Karpas-422 (cell line): ENCODE data around the gene ATP8B4. TPM values are rescaled to one million over a fixed set of nuclear protein-coding genes. Genes with fewer than 3 reads are reported as not detected.

ENCODE experiments used
- DNase-seq: peaks from one replicate; pipeline ENCODE4 v3.0.0-alpha.2; 2015
- H2AFZ ChIP-seq: fragments of 200-600 bp; sonication (generic); 2 replicates; pipeline ENCODE4 v1.6.1; 2014; ENCODE audit warnings: antibody characterized with exemption, low read length, mixed read lengths
- H3K27ac ChIP-seq: fragments of 200-600 bp; sonication (generic); 2 replicates; pipeline ENCODE4 v1.5.1; 2014; ENCODE audit warnings: mild to moderate bottlenecking, low read length, moderate library complexity
- H3K27me3 ChIP-seq: fragments of 200-600 bp; sonication (generic); 2 replicates; pipeline ENCODE4 v1.6.1; 2014; ENCODE audit warnings: low read length, mixed read lengths
- H3K36me3 ChIP-seq: fragments of 200-600 bp; sonication (generic); 2 replicates; pipeline ENCODE4 v1.6.1; 2014; ENCODE audit warnings: low read length, mixed read lengths; ENCODE audit not compliant: insufficient read depth
- H3K4me1 ChIP-seq: fragments of 200-600 bp; sonication (generic); 2 replicates; pipeline ENCODE4 v1.6.1; 2014; ENCODE audit warnings: mild to moderate bottlenecking, low read length, mixed read lengths
- H3K4me2 ChIP-seq: fragments of 200-600 bp; sonication (generic); 2 replicates; pipeline ENCODE4 v1.6.1; 2014; ENCODE audit warnings: low read length, low read depth, mild to moderate bottlenecking; ENCODE audit not compliant: poor library complexity, severe bottlenecking
- H3K4me3 ChIP-seq: fragments of 200-600 bp; sonication (generic); 2 replicates; pipeline ENCODE4 v1.5.1; 2014; ENCODE audit warnings: mild to moderate bottlenecking, antibody characterized with exemption, low read length, mixed read lengths
- H3K79me2 ChIP-seq: fragments of 200-600 bp; sonication (generic); 2 replicates; pipeline ENCODE4 v1.6.1; 2014; ENCODE audit warnings: mild to moderate bottlenecking, low read length, mixed read lengths
- H3K9ac ChIP-seq: fragments of 200-600 bp; sonication (generic); 2 replicates; pipeline ENCODE4 v1.6.0; 2014; ENCODE audit warnings: low read length
- H3K9me2 ChIP-seq: fragments of 200-600 bp; sonication (generic), shearing (Covaris generic); replicated peaks from 2 replicates; pipeline ENCODE4 v1.6.0; 2014; ENCODE audit warnings: mild to moderate bottlenecking, low read length, moderate library complexity; ENCODE audit not compliant: insufficient read depth
- H3K9me3 ChIP-seq: fragments of 300-700, 200-600 bp; sonication (generic); 2 replicates; pipeline ENCODE4 v1.6.1; 2014; ENCODE audit warnings: low read length, mixed read lengths
- H4K20me1 ChIP-seq: fragments of 200-600 bp; sonication (generic); 2 replicates; pipeline ENCODE4 v1.6.1; 2014; ENCODE audit warnings: mild to moderate bottlenecking, antibody characterized with exemption, low read length, low read depth; ENCODE audit not compliant: insufficient read depth
- total RNA-seq: library from RNA; depleted of rRNA; stranded (reverse); fragments of >200 nt; shearing (Covaris generic); gene quantifications from 2 replicates; pipeline ENCODE4 v1.2.3, GENCODE V29; 2014; ENCODE audit warnings: low replicate concordance

Gene ATP8B4
- total RNA-seq, 1 experiment from 2014 or later = not detected

DNA sequence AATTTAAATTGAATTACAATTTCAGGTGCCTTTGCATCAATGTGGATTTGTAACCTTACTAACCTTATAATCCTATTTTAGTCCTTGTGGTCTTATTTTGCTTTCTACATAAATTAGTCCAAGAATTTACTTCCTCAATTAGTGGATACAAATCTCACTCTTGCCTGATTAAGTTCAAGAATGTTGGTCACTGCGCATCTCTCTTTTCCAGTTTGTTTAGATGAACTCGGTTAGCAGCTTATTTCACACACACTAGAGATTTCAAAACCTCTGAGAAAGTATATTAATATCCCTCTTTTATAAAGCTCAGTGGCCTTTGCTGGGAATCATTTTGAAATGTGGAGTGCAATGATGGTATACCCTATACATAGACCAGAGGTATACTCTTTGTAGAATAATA lies 254.8 kb downstream of the ATP8B4 start:
- Histone ChIP-seq H3K9ac (no peak overlapping the region), H3K9me3 (no peaks in the 10 kb centered on the region), H3K4me3 (no peak overlapping the region), H3K79me2 (no peaks in the 10 kb centered on the region), H2AFZ (no peak overlapping the region), H3K4me1 (no peaks in the 10 kb centered on the region), H3K36me3 (no peaks in the 10 kb centered on the region), H3K27me3 (no peaks in the 10 kb centered on the region), H3K4me2 (no peak overlapping the region), H3K9me2 (no peaks in the 10 kb centered on the region), H4K20me1 (no peaks in the 10 kb centered on the region), H3K27ac (no peak overlapping the region)
- no peak for DNase-seq

DNA sequence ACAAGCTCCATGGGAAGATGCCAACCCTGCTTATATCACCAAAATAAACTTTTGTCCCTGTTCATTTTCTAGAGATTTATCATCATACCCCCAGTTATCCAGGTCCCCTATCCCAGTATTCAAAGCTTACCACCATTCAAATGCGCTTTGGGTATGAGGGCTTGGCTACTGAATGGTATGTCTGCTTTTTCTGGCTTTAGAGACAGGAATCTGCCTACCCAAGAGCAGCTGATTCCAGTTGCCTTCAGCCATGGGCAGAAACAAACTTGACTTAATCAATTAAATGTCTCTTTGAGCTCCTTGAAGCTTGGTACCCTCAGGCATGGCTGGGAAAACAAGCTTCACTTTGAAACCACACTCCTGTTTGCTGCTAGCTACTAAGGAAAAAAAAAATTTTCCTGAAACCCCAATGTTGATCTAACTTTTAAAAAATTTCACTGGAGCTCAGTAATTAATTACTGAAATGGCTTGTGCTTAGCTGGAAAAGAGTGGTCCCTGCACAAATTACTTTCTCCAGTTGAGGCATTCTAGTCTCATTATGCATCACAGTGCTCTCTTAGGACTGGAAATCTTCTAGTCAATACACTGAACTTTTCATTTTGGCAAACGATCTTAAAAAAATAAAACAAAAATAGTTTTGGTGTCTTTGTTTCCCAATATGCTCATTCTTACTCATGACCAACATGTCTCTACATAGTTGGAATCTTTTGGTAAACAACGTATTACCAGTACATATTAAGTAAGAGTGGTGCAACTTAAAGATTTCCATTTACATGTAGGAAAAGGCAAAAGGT lies 255.4 kb downstream of the ATP8B4 start:
- DNase-seq = no peak
- H3K36me3 ChIP-seq = no peaks in the 10 kb centered on the region
- H3K4me3 ChIP-seq = no peak overlapping the region
- H3K9me2 ChIP-seq = no peaks in the 10 kb centered on the region
- no peak overlapping the region for H3K4me2 ChIP-seq
- no peaks in the 10 kb centered on the region for H3K79me2 ChIP-seq
- no peaks in the 10 kb centered on the region for H4K20me1 ChIP-seq
- no peak overlapping the region for H3K27ac ChIP-seq
- H2AFZ ChIP-seq = no peak overlapping the region
- H3K27me3 ChIP-seq = no peaks in the 10 kb centered on the region
- H3K9me3 ChIP-seq = no peaks in the 10 kb centered on the region
- no peak overlapping the region for H3K9ac ChIP-seq
- no peaks in the 10 kb centered on the region for H3K4me1 ChIP-seq

DNA sequence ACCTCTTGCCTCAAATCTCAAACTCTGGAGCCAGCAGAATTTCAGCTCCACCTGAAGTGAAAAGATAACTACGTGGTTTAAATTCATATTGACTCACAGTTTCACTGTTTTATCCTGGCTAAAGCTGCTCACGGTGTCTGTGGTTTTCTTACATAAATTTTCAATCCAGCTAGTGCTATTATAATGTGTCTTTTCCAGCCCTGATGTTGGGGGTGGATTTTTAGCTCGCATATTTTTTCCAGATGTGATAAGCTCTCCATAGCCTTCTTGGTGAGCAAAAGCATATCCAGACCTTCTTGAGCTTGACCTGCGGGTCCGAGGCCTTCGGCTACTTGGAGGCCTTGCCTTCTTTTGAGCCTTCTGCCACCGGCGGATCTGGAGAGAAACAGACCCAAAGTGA lies 258.9 kb downstream of the ATP8B4 start:
- Histone ChIP-seq H3K9me2 (no peaks in the 10 kb centered on the region), H3K79me2 (no peaks in the 10 kb centered on the region), H3K4me3 (no peak overlapping the region), H2AFZ (no peak overlapping the region), H3K27me3 (no peaks in the 10 kb centered on the region), H3K4me1 (no peaks in the 10 kb centered on the region), H3K36me3 (no peaks in the 10 kb centered on the region), H3K9ac (no peak overlapping the region), H3K9me3 (no peaks in the 10 kb centered on the region), H4K20me1 (no peaks in the 10 kb centered on the region), H3K4me2 (no peak overlapping the region), H3K27ac (no peak overlapping the region)
- no peak for DNase-seq

DNA sequence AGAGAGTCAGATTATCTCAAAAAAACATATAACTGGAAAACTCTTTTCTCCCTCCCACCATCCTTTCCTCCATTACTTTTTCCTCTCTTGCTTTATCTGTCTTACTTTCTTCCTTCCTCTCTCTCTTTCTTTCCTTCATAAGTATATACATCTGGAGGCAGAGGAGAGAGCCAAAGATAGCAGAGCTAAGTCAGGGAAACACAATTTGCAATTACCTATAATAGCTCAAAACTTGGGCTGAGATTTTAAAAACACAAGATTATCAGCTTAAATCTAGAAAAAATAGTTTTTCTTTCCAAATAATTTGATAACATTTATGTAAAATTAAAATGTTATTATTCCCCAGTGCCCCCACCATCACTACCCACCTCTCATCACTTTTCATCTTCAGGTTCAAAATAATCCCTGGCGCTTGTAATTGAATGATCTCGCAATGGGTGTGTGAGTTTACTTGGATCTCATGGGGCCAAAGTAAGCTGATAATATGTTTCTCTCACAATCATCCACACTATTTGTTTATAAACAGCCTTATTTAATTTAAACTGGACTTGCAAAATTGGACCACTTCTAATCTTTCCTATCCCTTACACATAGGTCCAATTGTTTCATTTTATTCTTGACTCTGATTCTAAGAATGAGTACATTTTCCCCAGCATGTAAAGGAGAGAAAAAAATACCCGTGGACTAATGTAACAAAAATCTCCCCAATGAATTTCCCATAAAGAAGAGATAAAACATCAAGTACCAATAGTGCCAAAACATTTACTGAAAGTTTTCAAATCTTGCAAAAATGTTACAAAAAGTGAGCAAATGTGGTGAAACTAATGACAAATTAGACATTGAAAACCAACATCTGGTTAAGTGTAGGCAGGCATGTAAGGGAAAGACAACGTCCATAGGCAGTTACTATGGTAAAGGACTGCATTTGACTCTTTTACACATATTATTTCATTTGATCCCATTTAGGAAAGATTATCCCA lies 261.2 kb downstream of the ATP8B4 start:
- Histone ChIP-seq H3K4me1 (no peaks in the 10 kb centered on the region), H3K4me3 (no peak overlapping the region), H2AFZ (no peak overlapping the region), H3K9me3 (no peaks in the 10 kb centered on the region), H3K9me2 (no peaks in the 10 kb centered on the region), H3K4me2 (no peak overlapping the region), H3K79me2 (no peaks in the 10 kb centered on the region), H3K36me3 (no peaks in the 10 kb centered on the region), H3K27ac (no peak overlapping the region), H3K9ac (no peak overlapping the region), H3K27me3 (no peaks in the 10 kb centered on the region), H4K20me1 (no peaks in the 10 kb centered on the region)
- no peak for DNase-seq

DNA sequence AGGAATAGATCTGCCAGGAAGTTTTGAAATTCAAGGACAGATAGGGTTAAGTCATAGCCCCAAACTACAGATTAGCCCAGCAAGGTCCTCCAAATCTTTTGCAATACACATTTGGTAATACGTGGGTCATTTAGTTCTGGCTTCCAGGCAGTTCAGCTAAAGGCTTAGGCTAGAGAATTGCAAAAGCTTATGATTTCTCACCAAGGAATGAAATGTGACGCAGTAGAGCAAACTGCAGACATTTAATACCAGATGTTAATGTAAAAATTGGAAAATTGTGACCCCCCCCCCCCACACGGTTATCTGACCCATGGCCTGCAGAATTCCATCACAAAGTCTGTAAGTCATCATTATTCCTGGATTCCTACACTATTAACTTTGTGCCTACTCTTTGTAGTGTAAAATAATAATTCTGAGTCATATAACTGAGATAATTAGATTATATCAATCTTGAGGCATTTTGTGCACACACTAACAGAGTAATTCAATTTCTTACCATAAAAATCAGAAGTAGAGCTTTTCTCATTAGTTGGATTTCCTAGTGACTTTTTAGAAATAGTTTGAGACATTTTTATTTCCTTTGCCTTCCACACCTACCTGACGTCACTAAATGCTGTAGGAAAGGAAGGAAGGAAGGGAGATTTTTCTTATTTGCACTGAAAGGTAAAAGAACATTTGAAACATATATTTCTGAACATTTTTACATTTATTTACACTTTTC lies 263.0 kb downstream of the ATP8B4 start:
- H3K9me3 ChIP-seq = no peaks in the 10 kb centered on the region
- no peak overlapping the region for H3K9ac ChIP-seq
- H3K9me2 ChIP-seq = no peaks in the 10 kb centered on the region
- no peak overlapping the region for H2AFZ ChIP-seq
- H3K4me3 ChIP-seq = no peak overlapping the region
- no peaks in the 10 kb centered on the region for H3K36me3 ChIP-seq
- no peaks in the 10 kb centered on the region for H3K27me3 ChIP-seq
- no peaks in the 10 kb centered on the region for H3K4me1 ChIP-seq
- H4K20me1 ChIP-seq = no peaks in the 10 kb centered on the region
- no peak overlapping the region for H3K4me2 ChIP-seq
- no peaks in the 10 kb centered on the region for H3K79me2 ChIP-seq
- DNase-seq = no peak
- H3K27ac ChIP-seq = no peak overlapping the region

DNA sequence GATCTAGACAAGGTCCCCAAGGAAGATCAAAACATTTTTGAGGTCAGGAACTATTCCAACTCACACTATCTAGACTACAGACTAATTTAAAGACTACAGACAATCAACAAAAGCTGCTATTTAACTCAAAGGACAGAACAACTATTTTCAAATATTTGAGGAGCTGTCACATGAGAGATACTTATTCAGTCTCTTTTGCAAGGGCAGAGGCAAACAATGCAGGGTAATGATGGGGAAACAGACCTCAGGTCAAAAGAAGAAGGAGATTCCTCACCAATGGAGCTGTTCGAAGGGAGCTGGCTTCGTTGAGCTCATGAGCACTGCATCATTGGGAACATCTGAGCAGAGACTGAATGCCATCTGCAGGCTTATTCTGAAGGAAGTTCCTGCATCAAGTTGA lies 266.3 kb downstream of the ATP8B4 start:
- Histone ChIP-seq H3K36me3 (no peaks in the 10 kb centered on the region), H3K9ac (no peak overlapping the region), H3K9me2 (no peaks in the 10 kb centered on the region), H4K20me1 (no peaks in the 10 kb centered on the region), H3K79me2 (no peaks in the 10 kb centered on the region), H3K27me3 (no peaks in the 10 kb centered on the region), H2AFZ (no peak overlapping the region), H3K4me3 (no peak overlapping the region), H3K27ac (no peak overlapping the region), H3K4me1 (no peaks in the 10 kb centered on the region), H3K9me3 (no peaks in the 10 kb centered on the region), H3K4me2 (no peak overlapping the region)
- DNase-seq = no peak

DNA sequence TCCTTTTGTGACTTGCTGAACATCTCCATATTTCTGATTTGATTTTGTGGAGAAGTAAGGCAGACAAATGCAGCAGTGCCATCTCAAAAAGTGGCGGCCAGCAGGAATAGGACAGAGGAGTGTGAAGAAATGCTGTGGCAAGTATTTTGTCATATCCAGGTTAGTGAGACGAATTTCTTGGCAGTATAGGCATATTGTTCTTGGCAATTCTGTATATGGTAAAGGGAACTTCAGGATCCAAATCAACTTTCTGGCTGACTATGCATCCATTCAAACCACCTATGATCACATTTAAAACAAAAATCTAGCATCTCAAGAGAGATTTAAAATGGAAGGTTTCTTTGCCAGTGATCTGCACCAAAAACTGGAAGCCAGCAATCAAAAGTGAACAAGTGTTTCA lies 270.2 kb downstream of the ATP8B4 start:
- H3K79me2 ChIP-seq = no peaks in the 10 kb centered on the region
- H3K4me2 ChIP-seq = no peak overlapping the region
- no peaks in the 10 kb centered on the region for H3K9me2 ChIP-seq
- DNase-seq = no peak
- no peak overlapping the region for H3K27ac ChIP-seq
- H3K4me1 ChIP-seq = no peaks in the 10 kb centered on the region
- no peaks in the 10 kb centered on the region for H4K20me1 ChIP-seq
- H2AFZ ChIP-seq = no peak overlapping the region
- H3K36me3 ChIP-seq = no peaks in the 10 kb centered on the region
- no peak overlapping the region for H3K4me3 ChIP-seq
- no peak overlapping the region for H3K9ac ChIP-seq
- H3K27me3 ChIP-seq = no peaks in the 10 kb centered on the region
- no peaks in the 10 kb centered on the region for H3K9me3 ChIP-seq

DNA sequence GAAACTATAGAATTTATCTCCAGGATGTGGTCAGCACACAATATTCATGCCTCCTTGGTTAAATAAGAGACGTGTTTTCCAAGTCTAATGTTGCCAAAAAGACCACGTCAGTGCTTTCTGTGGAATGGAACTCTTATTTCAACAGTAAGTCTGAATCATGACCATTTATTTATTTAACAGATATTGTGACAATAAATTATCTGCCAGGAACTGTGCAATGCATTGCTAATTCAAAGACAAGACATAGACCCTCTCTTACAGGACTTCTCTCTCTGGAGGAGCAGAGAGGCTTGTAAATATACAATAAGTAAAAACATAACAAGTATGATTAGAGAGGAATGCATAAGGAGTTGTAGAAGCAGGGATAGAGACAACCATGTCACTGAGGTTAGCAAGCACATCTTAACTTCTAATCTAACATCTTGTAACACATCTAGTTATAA lies 270.7 kb downstream of the ATP8B4 start:
- H3K9me3 ChIP-seq = no peaks in the 10 kb centered on the region
- H2AFZ ChIP-seq = no peak overlapping the region
- H4K20me1 ChIP-seq = no peaks in the 10 kb centered on the region
- DNase-seq = no peak
- no peaks in the 10 kb centered on the region for H3K4me1 ChIP-seq
- no peaks in the 10 kb centered on the region for H3K36me3 ChIP-seq
- no peak overlapping the region for H3K9ac ChIP-seq
- H3K27me3 ChIP-seq = no peaks in the 10 kb centered on the region
- no peaks in the 10 kb centered on the region for H3K9me2 ChIP-seq
- H3K79me2 ChIP-seq = no peaks in the 10 kb centered on the region
- no peak overlapping the region for H3K4me3 ChIP-seq
- H3K27ac ChIP-seq = no peak overlapping the region
- H3K4me2 ChIP-seq = no peak overlapping the region
